Thymus (tissue), 11 donors: ENCODE data around the gene ZNF773. TPM values are rescaled to one million over a fixed set of nuclear protein-coding genes. Genes with fewer than 3 reads are reported as not detected.

Experiments used
- DNase-seq, 9 donors: peaks; one replicate each; pipeline ENCODE4 v3.0.0-alpha.2; 2013; ENCODE audit warnings: low spot score in 9 of 9, low read depth in 6 of 9, missing footprints in 1 of 9
- H3K27ac ChIP-seq, 2 donors: one replicate each; pipeline ENCODE4 v1.5.1; 2013; ENCODE audit warnings: control low read depth in 1 of 2, low read depth in 1 of 2, low read length in 1 of 2, mild to moderate bottlenecking in 1 of 2, moderate library complexity in 1 of 2
- H3K27me3 ChIP-seq, 2 donors: one replicate each; pipeline ENCODE4 v1.5.1; 2013; ENCODE audit warnings: low read length in 1 of 2; ENCODE audit not compliant: control insufficient read depth in 2 of 2, insufficient read depth in 1 of 2
- H3K36me3 ChIP-seq, 2 donors: one replicate each; pipeline ENCODE4 v1.5.1; 2013; ENCODE audit warnings: low read length in 1 of 2, mild to moderate bottlenecking in 1 of 2, moderate library complexity in 1 of 2; ENCODE audit not compliant: control insufficient read depth in 2 of 2, insufficient read depth in 2 of 2
- H3K4me1 ChIP-seq, 2 donors: one replicate each; pipeline ENCODE4 v1.5.1; 2013; ENCODE audit warnings: low read length in 2 of 2; ENCODE audit not compliant: control insufficient read depth in 2 of 2, insufficient read depth in 2 of 2
- H3K4me3 ChIP-seq, 2 donors: one replicate each; pipeline ENCODE4 v1.5.1; 2013; ENCODE audit warnings: low read length in 2 of 2, control low read depth in 1 of 2, mild to moderate bottlenecking in 1 of 2
- H3K9me3 ChIP-seq, 2 donors: one replicate each; pipeline ENCODE4 v1.5.1; 2013; ENCODE audit warnings: low read length in 1 of 2, mild to moderate bottlenecking in 1 of 2; ENCODE audit not compliant: control insufficient read depth in 2 of 2, insufficient read depth in 1 of 2
- WGBS: extraction: QIAGEN DNeasy Blood & Tissue Kit; methylation state at CpG from one replicate; pipeline ENCODE4 v1.1.7; 2013; 5-methylcytosine and 5-hydroxymethylcytosine counted together
- polyA plus RNA-seq: library from polyadenylated mRNA; stranded (reverse); fragments of 200-250 nt; gene quantifications from one replicate; pipeline ENCODE4 v1.2.3, GENCODE V29; 2013
- total RNA-seq: library from RNA; stranded (reverse); fragments of 120-200 nt; gene quantifications from one replicate; pipeline ENCODE4 v1.2.4, GENCODE V29; 2013
- donor health status: healthy.

The ZNF773 gene
- total and polyA plus RNA-seq, 2 donors = 7.0 to 9.6 TPM

DNA sequence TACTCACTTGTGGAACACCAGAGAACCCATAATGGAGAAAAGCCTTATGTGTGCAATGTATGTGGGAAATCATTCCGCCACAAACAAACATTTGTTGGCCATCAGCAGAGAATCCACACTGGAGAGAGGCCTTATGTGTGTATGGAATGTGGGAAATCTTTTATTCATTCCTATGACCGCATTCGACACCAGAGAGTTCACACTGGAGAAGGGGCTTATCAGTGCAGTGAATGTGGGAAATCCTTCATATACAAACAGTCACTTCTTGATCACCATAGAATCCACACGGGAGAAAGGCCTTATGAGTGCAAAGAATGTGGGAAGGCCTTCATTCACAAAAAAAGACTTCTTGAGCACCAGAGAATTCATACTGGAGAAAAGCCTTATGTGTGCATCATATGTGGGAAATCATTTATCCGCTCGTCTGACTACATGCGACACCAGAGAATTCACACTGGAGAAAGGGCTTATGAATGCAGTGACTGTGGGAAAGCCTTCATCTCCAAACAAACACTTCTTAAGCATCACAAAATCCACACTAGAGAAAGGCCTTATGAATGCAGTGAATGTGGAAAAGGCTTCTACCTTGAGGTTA, 38.3 kb downstream of the ZNF773 start:
- WGBS = 98% methylated on average over 7 of the region's 7 CpGs
- Histone ChIP-seq H3K27me3 (no peaks in the 10 kb centered on the region), H3K4me3 (no peak overlapping the region), H3K9me3 (peaks cover 42 to 43% of the 10 kb centered on the region in 2 donors), H3K4me1 (no peaks in the 10 kb centered on the region), H3K27ac (no peak overlapping the region), H3K36me3 (peaks cover 65 to 66% of the 10 kb centered on the region in 2 donors)
- peak in 1 of 9 donors; percentile 13 for DNase-seq

DNA sequence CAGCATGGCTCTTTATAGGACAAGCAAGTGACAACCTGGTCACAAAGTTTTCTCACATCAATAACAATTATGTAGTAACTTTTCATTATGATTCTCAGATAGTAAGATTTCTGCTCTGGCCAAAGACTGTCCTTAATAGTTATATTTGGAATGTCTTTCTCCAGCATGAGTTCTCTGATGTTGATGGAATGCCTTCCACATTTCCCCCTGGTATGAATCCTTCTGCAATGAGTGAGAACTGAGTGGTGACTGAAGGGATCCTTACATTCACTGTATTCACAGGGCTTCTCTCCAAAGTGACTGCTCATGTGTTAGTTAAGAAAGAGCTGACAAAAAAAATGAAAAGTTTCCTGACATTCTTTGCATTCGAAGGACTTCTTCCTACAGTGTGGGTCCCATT, 46.8 kb downstream of the ZNF773 start:
- Histone ChIP-seq H3K27me3 (no peaks in the 10 kb centered on the region), H3K36me3 (peaks cover 62 to 64% of the 10 kb centered on the region in 2 donors), H3K4me1 (no peaks in the 10 kb centered on the region), H3K27ac (no peak overlapping the region), H3K4me3 (no peak overlapping the region), H3K9me3 (peaks cover 26 to 34% of the 10 kb centered on the region in 2 donors)
- 96% methylated on average over 1 of the region's 1 CpG for WGBS
- DNase-seq = no peak

DNA sequence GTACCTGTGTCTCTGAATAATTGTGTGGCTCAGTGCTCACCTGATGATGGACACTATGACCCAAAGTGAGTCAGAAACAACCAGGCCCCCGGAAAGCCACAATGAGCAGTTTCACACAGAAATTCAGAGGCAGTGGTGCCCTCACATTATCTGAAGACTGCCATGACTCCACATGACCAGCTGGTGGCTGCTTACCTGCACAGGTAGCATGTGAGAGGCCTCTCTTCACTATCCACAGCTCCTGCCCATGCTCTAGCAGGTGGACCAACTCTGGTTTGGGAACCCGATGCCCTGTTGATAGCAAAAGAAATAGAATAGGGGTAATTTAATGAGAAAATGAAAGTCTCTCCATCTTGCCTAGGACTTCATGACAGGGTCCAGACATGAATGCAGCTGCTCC, 52.7 kb downstream of the ZNF773 start:
- Histone ChIP-seq H3K4me3 (no peak overlapping the region), H3K36me3 (peaks cover 68 to 75% of the 10 kb centered on the region in 2 donors), H3K27ac (no peak overlapping the region), H3K27me3 (no peaks in the 10 kb centered on the region), H3K4me1 (no peaks in the 10 kb centered on the region), H3K9me3 (peaks cover 18 to 26% of the 10 kb centered on the region in 2 donors)
- no peak for DNase-seq
- 98% methylated on average over 2 of the region's 2 CpGs for WGBS

DNA sequence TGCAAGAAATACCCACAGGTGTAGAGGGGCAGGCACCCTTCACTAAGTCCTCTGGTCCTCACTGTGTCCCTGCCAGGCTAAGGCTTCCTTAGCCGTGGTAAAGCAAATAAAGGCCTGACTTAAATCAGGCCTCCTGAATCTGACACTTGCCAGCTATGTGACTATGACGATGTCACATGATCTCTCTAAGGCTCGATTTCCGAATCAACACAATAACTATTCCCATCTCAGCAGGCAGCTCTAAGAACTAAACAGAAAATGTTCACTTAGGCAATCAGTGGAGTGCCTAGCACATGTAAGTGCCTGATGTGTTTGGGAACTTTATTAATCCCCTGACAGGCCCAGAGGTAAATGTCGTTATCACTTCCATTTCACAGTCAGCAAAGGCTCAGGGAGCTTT, 57.9 kb downstream of the ZNF773 start:
- DNase-seq = no peak
- Histone ChIP-seq H3K4me1 (peaks cover 10 to 14% of the 10 kb centered on the region in 2 donors), H3K27me3 (no peaks in the 10 kb centered on the region), H3K9me3 (peaks cover 7 to 32% of the 10 kb centered on the region in 2 donors), H3K27ac (no peak overlapping the region), H3K36me3 (peaks cover 30 to 36% of the 10 kb centered on the region in 2 donors), H3K4me3 (no peak overlapping the region)
- 95% methylated on average over 5 of the region's 5 CpGs for WGBS

Other genes with a start within 250 kb of the ZNF773 start
- 20.7 TPM for gene ZNF460, start 219.5 kb upstream of the ZNF773 start, total RNA-seq
- gene ZNF460, start 219.5 kb upstream of the ZNF773 start, polyA plus RNA-seq = 1.4 TPM
- gene ZNF543, start 179.5 kb upstream of the ZNF773 start, total RNA-seq = 10.3 TPM
- gene ZNF543, start 179.5 kb upstream of the ZNF773 start, polyA plus RNA-seq = 3.9 TPM
- 10.7 TPM for gene ZNF304, start 148.7 kb upstream of the ZNF773 start, total RNA-seq
- gene ZNF304, start 148.7 kb upstream of the ZNF773 start, polyA plus RNA-seq = 7.9 TPM
- gene TRAPPC2B, start 136.4 kb upstream of the ZNF773 start, total RNA-seq = 23.7 TPM
- 42.2 TPM for gene TRAPPC2B, start 136.4 kb upstream of the ZNF773 start, polyA plus RNA-seq
- 4.3 TPM for gene ZNF547, start 136.4 kb upstream of the ZNF773 start, total RNA-seq
- gene ZNF547, start 136.4 kb upstream of the ZNF773 start, polyA plus RNA-seq = 7.2 TPM
- 14.7 TPM for gene ZNF548, start 110.1 kb upstream of the ZNF773 start, total RNA-seq
- 26.4 TPM for gene ZNF548, start 110.1 kb upstream of the ZNF773 start, polyA plus RNA-seq
- gene ZNF17, start 88.8 kb upstream of the ZNF773 start, total RNA-seq = 10.4 TPM
- gene ZNF17, start 88.8 kb upstream of the ZNF773 start, polyA plus RNA-seq = 5.3 TPM
- gene ZNF749, start 64.6 kb upstream of the ZNF773 start, total RNA-seq = 11.2 TPM
- 8.5 TPM for gene ZNF749, start 64.6 kb upstream of the ZNF773 start, polyA plus RNA-seq
- 0.42 TPM for gene VN1R1, start 42.8 kb upstream of the ZNF773 start, total RNA-seq
- gene VN1R1, start 42.8 kb upstream of the ZNF773 start, polyA plus RNA-seq = 0.48 TPM
- 17.0 TPM for gene ZNF772, start 22.4 kb upstream of the ZNF773 start, total RNA-seq
- 3.6 TPM for gene ZNF772, start 22.4 kb upstream of the ZNF773 start, polyA plus RNA-seq
- gene ZNF419, start 12.2 kb upstream of the ZNF773 start, total RNA-seq = 10.7 TPM
- 12.2 TPM for gene ZNF419, start 12.2 kb upstream of the ZNF773 start, polyA plus RNA-seq
- gene ZNF549, start 27.4 kb downstream of the ZNF773 start, total RNA-seq = 7.0 TPM
- 6.3 TPM for gene ZNF549, start 27.4 kb downstream of the ZNF773 start, polyA plus RNA-seq
- gene ZNF550, start 59.9 kb downstream of the ZNF773 start, total RNA-seq = 11.8 TPM
- gene ZNF550, start 59.9 kb downstream of the ZNF773 start, polyA plus RNA-seq = 8.0 TPM
- gene ZNF416, start 79.0 kb downstream of the ZNF773 start, total RNA-seq = 7.1 TPM
- gene ZNF416, start 79.0 kb downstream of the ZNF773 start, polyA plus RNA-seq = 4.4 TPM
- gene ZIK1, start 84.2 kb downstream of the ZNF773 start, total RNA-seq = 12.2 TPM
- gene ZIK1, start 84.2 kb downstream of the ZNF773 start, polyA plus RNA-seq = 6.0 TPM
- gene ZNF530, start 99.9 kb downstream of the ZNF773 start, total RNA-seq = 6.2 TPM
- gene ZNF530, start 99.9 kb downstream of the ZNF773 start, polyA plus RNA-seq = 3.9 TPM
- 18.8 TPM for gene ZNF134, start 114.3 kb downstream of the ZNF773 start, total RNA-seq
- gene ZNF134, start 114.3 kb downstream of the ZNF773 start, polyA plus RNA-seq = 9.0 TPM
- gene ZNF211, start 133.2 kb downstream of the ZNF773 start, total RNA-seq = 18.2 TPM
- gene ZNF211, start 133.2 kb downstream of the ZNF773 start, polyA plus RNA-seq = 24.6 TPM
- 0.05 TPM for gene ZSCAN4, start 169.0 kb downstream of the ZNF773 start, total RNA-seq
- 0.96 TPM for gene ZSCAN4, start 169.0 kb downstream of the ZNF773 start, polyA plus RNA-seq
- 11.1 TPM for gene ZNF551, start 182.0 kb downstream of the ZNF773 start, total RNA-seq
- gene ZNF551, start 182.0 kb downstream of the ZNF773 start, polyA plus RNA-seq = 3.4 TPM
- 10.5 TPM for gene ZNF154, start 209.3 kb downstream of the ZNF773 start, total RNA-seq
- 10.8 TPM for gene ZNF154, start 209.3 kb downstream of the ZNF773 start, polyA plus RNA-seq
- 21.9 TPM for gene ZNF671, start 227.7 kb downstream of the ZNF773 start, total RNA-seq
- 19.8 TPM for gene ZNF671, start 227.7 kb downstream of the ZNF773 start, polyA plus RNA-seq
- 25.1 TPM for gene ZNF776, start 246.9 kb downstream of the ZNF773 start, total RNA-seq
- 13.8 TPM for gene ZNF776, start 246.9 kb downstream of the ZNF773 start, polyA plus RNA-seq